GM12875 (cell line): Measurements from ENCODE around the gene ERP44.
A peak's percentile ranks its signal among the peaks of the same experiment; 100 is the strongest.
"Not testable (repeated sequence)": the region's sequence is repeated elsewhere in the genome, so short reads cannot be mapped to it uniquely, and the experiment has no call there.

Experiments used
- H3K4me3 ChIP-seq: one replicate; pipeline ENCODE4 v1.5.1; 2011; ENCODE audit warnings: low read depth, low read length, control low read depth
- TF ChIP-seq, protein P1 (sequence below): IDR thresholded peaks from 2 replicates; pipeline ENCODE4 v1.5.1; 2011; ENCODE audit warnings: low read depth, mild to moderate bottlenecking, control low read depth, inconsistent platforms, low read length, moderate library complexity, borderline replicate concordance; ENCODE audit not compliant: insufficient read depth

ERP44 gene

DNA sequence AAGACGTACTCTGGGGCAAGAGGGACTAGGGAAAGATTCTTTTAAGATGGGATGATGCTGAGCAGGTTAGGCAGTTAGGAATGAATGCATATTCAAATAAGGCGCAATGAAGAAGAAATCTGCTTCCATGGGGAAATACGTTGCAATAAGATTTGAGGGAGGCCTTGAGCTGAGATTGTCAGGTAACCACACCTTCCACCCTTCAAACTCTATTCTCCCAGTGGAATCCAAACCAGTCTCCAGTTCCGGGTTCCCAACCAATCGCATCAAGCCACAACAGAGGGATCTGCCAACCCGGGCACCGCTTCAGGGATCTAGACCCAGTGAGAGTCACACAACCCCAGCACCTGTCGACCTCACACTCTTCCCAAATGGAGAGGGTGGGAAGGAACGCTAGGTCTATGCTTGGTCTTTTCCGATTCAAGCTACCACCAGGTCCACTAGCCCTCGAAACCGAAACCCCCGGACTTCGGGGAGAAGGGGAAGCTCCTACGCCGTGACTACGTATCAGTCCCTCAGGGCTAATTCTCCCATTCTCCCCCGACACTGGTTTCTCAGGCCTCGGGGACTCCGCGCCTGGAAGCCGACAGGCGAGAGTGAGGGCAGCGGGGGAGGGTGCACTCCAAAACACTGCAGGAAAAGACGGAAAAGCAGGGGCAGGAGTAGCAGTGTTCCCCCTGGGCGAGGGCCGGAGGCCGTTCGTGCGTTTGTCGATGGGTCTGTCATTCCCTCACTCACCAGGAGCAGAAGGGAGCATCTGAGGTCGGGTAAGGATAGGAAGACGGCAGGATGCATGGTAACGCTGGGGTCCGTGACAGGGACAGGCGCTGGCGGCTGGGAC is 534 bp downstream of the ERP44 start:
- TF ChIP-seq, protein P1, sequence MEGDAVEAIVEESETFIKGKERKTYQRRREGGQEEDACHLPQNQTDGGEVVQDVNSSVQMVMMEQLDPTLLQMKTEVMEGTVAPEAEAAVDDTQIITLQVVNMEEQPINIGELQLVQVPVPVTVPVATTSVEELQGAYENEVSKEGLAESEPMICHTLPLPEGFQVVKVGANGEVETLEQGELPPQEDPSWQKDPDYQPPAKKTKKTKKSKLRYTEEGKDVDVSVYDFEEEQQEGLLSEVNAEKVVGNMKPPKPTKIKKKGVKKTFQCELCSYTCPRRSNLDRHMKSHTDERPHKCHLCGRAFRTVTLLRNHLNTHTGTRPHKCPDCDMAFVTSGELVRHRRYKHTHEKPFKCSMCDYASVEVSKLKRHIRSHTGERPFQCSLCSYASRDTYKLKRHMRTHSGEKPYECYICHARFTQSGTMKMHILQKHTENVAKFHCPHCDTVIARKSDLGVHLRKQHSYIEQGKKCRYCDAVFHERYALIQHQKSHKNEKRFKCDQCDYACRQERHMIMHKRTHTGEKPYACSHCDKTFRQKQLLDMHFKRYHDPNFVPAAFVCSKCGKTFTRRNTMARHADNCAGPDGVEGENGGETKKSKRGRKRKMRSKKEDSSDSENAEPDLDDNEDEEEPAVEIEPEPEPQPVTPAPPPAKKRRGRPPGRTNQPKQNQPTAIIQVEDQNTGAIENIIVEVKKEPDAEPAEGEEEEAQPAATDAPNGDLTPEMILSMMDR: no peak
- peak overlapping the region; percentile 78 for H3K4me3 ChIP-seq

DNA sequence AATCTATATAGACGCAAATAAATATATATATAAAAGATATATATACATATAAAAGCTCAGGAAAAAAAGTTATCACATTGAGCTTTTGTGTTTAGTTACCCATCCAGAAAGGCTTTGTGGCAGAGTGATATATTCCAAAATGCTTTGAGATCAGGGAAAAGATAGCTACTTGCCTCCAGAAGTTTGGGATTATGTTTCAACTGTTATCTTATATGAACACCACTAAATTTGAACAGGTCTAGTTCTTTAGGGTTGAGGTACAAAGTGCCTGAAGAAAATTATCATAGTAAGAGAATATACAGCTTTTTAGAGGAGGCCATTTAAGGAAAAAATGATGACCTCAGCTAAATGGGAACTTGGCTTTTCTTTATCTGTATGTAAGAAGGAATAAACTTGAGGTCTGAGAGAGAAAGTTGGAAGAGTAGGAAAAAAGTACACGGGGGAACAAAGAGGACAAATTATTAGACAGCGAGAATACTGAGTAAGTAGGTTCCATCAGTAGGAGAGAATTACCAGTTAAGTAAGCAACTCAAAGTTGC is 2.4 kb downstream of the ERP44 start:
- H3K4me3 ChIP-seq: no peak overlapping the region
- TF ChIP-seq, protein P1: no peak

DNA sequence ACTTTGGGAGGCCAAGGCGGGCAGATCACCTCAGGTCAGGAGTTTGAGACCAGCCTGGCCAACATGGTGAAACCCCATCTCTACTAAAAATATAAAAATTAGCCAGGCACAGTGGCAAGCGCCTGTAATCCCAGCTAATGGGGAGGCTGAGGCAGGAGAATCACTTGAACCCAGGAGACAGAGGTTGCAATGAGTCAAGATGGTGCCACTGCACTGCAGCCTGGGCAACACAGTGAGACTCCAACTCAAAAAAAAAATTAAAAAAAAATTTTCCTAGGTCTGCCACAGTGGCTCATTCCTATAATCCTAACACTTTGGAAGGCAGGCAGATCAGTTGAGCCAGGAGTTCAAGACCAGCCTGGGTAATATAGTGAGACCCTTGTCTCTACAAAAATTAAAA is 4.4 kb downstream of the ERP44 start:
- not testable (repeated sequence) for H3K4me3 ChIP-seq

DNA sequence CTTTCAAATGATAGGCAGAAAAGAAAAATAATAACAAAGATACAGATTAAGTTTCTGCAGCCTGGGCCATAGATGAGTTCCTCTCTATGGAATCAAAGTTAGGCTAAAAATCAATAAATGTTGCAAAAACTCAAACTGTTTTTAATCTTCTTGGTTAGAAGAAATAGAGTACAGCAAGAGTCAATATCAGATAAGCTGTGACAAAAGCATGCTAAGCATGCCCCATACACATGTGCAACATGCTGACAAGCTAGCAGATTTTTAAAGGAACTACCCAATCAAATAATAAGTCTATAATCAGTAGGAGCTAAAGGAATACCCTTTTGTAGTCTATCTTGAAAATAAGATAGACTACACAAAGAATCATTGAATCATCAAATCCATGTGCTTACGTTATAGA is 6.7 kb downstream of the ERP44 start:
- TF ChIP-seq, protein P1: no peak
- H3K4me3 ChIP-seq: no peak overlapping the region

DNA sequence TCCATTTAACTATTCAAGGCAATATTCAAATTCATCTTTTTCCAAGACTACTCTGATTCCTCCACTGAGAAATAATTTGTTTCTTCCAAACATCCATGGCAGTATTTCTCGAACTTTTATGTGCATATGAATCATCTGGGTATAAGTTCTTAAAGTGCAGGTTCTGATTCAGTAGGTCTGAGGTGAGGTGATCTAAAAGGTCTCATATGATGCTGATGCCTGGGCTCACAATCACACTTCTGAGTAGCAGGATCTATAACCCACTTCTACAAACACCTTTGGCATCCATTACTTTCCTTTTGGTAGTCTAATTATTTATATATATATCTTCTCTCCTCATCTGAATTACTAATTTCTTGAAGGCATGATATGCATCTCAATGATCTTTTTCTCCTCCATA is 7.2 kb downstream of the ERP44 start:
- TF ChIP-seq, protein P1: no peak
- H3K4me3 ChIP-seq: no peak overlapping the region

DNA sequence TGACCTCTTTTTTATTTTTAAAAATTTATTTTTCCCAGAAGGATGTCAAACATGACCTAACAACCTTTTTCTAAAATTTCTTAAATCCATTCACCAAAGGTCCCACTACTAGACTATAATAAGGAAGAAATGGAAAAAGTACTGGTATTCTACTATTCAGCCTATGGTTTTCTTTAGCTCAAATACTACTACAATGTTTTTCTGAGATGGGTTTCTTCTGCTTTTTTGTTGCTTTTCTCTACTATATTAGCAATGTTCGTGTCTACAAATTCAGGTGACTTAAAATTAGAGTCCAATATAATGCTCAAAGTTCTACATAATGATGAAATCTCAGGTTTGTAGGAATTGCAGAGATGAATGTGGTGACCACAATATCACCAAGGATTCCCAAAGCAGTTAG is 7.9 kb downstream of the ERP44 start:
- TF ChIP-seq, protein P1: no peak
- no peak overlapping the region for H3K4me3 ChIP-seq

DNA sequence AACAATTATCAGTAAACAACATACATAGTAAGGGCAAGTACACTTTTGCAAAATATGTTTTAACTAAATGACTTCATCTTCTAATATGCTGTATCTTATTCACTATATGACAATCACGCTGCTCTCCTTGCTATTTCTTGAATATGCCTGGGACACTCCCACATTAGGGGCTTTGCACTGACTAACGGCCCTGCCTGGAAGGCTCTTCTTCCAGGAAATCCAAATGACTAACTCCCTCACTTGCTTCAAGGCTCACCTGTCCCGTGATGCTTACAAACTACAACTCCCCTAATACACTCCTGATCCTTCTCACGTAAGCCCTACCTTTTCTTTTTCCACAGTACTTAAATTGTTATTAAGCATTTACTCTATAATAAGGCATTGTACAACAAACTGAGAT is 10.6 kb downstream of the ERP44 start:
- TF ChIP-seq, protein P1: no peak
- H3K4me3 ChIP-seq: no peak overlapping the region
